Loucy (cell line): ENCODE measurements around the gene ZBTB3.

Experiments
- EZH2phosphoT487 ChIP-seq: fragments of 200-600 bp; IDR thresholded peaks from 2 replicates; pipeline ENCODE4 v1.6.1; 2018; ENCODE audit warnings: antibody characterized with exemption, mild to moderate bottlenecking, moderate library complexity, borderline replicate concordance
- TF ChIP-seq, protein P1 (sequence below): fragments of 200-600 bp; sonication (generic); conservative IDR thresholded peaks from 2 replicates; pipeline ENCODE4 v1.5.1; 2014; ENCODE audit warnings: mild to moderate bottlenecking, antibody characterized with exemption, low read length

DNA sequence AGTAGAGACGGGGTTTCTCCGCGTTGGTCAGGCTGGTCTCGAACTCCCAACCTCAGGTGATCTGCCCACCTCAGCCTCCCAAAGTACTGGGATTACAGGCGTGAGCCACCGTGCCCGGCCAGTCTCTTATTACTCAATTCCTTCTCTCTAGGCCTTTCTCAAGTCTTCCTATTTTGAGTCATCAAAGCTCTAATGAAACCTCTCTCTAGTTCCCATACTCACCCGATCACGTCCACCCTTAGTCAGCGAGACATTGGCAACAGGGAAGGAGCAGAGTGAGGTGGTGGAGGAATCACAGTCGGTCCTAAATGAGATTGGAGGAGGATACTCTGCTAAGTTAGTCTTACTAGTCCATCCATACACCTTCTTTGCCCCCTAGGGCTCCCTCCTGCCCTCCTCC, 51.7 kb downstream of the ZBTB3 start:
- TF ChIP-seq, protein P1, sequence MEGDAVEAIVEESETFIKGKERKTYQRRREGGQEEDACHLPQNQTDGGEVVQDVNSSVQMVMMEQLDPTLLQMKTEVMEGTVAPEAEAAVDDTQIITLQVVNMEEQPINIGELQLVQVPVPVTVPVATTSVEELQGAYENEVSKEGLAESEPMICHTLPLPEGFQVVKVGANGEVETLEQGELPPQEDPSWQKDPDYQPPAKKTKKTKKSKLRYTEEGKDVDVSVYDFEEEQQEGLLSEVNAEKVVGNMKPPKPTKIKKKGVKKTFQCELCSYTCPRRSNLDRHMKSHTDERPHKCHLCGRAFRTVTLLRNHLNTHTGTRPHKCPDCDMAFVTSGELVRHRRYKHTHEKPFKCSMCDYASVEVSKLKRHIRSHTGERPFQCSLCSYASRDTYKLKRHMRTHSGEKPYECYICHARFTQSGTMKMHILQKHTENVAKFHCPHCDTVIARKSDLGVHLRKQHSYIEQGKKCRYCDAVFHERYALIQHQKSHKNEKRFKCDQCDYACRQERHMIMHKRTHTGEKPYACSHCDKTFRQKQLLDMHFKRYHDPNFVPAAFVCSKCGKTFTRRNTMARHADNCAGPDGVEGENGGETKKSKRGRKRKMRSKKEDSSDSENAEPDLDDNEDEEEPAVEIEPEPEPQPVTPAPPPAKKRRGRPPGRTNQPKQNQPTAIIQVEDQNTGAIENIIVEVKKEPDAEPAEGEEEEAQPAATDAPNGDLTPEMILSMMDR: no peak
- TF ChIP-seq EZH2phosphoT487: no peak
